GM21367 (cell line): ENCODE data around the gene UIMC1.

ENCODE experiments used
- ATAC-seq: cut with Tn5 transposase; IDR thresholded peaks from one replicate; pipeline ENCODE4 v1.9.1; 2021; ENCODE audit not compliant: unreplicated experiment

The UIMC1 gene

GRCh38 chr5:176906126-176906525 lies 100.5 kb downstream of the UIMC1 start:
- ATAC-seq = no peak

GRCh38 chr5:176904276-176904675 lies 102.3 kb downstream of the UIMC1 start:
- no peak for ATAC-seq

- ATAC-seq = no peak
Observed at GRCh38 chr5:176902911-176903664, 103.5 kb downstream of the UIMC1 start.

- ATAC-seq = no peak
Observed at GRCh38 chr5:176902102-176902814, 104.3 kb downstream of the UIMC1 start.

GRCh38 chr5:176901260-176902101 lies 105.1 kb downstream of the UIMC1 start:
- ATAC-seq = no peak

GRCh38 chr5:176900780-176901204 lies 105.8 kb downstream of the UIMC1 start:
- no peak for ATAC-seq

GRCh38 chr5:176899946-176900779 lies 106.4 kb downstream of the UIMC1 start:
- ATAC-seq = no peak

GRCh38 chr5:176899296-176899891 lies 107.2 kb downstream of the UIMC1 start, which contains the start of gene HK3:
Gene HK3 (minus strand): TSS chr5:176899346. CDS start chr5:176896159, 3,187 bp downstream.
- ATAC-seq = no peak

- no peak for ATAC-seq
Observed at GRCh38 chr5:176897263-176897662, 109.3 kb downstream of the UIMC1 start.

GRCh38 chr5:176895831-176896230 lies 110.7 kb downstream of the UIMC1 start:
- ATAC-seq = no peak

- no peak for ATAC-seq
Observed at GRCh38 chr5:176894298-176894697, 112.3 kb downstream of the UIMC1 start.

- no peak for ATAC-seq
Observed at GRCh38 chr5:176892663-176893062, 113.9 kb downstream of the UIMC1 start.

- no peak for ATAC-seq
Observed at GRCh38 chr5:176891331-176891958, 115.1 kb downstream of the UIMC1 start.

- no peak for ATAC-seq
Observed at GRCh38 chr5:176890455-176891330, 115.9 kb downstream of the UIMC1 start.

- no peak for ATAC-seq
Observed at GRCh38 chr5:176889321-176890280, 117.0 kb downstream of the UIMC1 start.

- no peak for ATAC-seq
Observed at GRCh38 chr5:176888865-176889165, 117.8 kb downstream of the UIMC1 start.

- no peak for ATAC-seq
Observed at GRCh38 chr5:176888016-176888864, 118.3 kb downstream of the UIMC1 start.
